Amygdala (tissue), 56 donors: ENCODE results near the gene GAS6.

ENCODE experiments used
- DNase-seq, 56 donors: peaks; one replicate each; lab custom pipeline; 2025; lab: John Stamatoyannopoulos, UW

Gene GAS6

DNA sequence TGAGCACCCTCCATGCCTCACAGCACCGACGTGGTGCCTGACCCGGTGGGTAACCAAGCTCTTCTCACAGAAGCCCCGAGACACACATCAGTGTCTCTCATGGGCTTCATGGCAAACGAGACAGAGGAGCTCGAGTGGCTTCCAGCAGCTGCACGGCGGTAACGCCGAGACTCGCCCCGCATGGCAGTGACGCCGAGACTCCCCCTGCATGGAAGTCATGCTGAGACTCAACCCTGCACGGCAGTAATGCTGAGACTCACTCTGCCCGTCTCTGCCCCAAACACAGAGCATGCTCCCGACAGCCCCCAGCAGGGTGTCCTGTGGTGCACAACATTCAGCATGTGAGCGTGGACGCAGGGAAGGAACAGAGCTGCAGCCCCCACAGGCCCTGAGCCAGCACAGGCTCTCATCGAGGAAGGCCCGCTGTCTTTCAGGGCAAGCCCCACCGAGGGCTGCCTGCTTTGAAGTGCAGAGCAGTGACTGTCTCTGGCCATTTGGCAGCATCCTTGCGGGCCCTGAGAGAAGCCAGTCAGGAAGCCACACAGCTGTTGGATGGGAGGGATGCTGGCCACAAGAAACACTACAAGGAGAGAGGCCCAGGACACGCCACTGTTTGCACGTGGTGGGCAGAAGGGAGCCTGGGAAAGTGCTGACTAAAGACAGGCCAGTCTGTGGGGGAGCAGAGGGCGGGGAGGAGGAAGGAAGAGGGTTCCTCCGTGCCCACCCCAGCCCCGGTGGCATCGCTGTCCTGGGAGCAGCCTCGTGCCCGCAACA, 9.5 kb downstream of the GAS6 start:
- DNase-seq = peak in 20 of 56 donors; percentile 18 to 62 (median 41)

DNA sequence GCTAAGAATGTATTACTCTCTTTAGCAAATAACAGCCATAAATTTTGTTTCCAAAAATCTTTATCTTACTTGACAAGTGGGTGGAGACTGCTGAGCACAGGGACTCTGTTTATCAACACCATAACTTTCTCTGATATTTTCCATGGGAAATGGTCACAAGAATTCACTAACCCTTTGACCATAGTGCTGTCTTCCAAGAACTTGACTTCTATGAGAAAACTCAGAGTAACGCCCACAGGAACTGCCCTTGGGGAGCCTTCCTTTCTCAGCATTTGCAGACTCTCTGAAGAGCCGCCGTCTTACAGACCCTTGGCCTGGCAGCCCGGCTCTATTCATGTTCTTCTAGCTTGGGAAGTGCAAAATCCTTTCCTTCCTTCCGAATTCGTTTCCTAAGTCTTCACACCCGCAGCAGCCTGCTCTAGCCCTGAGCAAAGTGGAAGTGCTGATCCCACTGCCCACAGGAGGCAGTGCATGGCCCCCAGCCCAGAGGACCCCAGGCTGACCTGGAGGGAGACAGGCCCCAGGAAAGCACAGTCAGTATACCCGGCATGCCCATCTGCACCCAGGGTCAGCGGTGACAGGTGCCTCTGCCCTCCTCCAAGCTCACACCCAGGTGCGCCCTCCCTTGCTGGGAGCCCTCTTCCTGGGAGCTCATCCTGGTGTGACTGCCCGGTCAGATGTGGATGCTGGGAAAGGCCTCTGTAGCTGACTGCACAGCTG, 10.2 kb downstream of the GAS6 start:
- DNase-seq = no peak

DNA sequence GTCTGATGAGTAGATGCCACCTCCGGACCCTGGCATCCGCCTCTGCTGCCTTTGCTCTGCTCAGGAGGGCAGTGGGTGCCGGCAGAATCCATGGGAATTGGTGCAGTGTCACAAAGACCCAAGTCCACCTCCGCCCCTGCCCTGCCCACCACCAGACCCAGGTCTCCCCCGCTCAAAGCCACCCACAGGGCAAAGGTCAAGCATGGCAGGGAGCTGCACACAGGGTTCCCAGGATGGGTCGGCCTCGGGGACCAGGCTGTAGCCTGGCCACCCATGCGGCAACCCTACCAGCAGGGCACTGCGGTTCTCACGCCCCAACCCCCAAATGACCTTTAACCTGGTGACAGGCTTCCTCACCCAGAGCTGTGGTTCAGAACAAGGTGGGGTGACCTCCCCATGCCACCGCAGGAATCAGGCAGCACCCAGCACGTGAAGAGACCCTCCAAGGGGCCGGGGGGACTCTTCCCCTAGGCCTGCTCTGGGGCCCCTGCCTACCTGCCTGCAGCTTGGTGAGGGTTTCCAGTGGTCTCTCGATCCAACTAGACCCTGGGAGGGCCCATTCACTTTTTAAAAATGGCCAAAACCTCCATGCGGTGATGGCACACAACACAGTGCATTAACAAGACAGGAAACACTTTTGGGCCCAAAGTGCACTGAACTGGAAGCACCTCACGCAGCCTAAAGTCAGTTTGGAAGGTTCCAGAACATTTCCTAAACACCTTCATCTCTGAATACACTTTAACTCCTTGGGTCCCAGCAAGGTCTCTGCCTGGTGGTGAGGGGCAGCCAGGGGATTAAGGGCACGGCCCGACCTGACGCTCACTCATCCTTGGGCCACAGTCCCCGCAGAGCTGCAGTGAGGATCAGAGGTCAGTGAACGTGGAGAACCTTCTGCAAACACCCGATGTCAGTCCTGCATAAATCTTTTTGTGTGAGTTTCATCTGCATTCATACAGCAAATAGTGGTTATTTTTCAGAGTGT, 11.0 kb downstream of the GAS6 start:
- no peak for DNase-seq

DNA sequence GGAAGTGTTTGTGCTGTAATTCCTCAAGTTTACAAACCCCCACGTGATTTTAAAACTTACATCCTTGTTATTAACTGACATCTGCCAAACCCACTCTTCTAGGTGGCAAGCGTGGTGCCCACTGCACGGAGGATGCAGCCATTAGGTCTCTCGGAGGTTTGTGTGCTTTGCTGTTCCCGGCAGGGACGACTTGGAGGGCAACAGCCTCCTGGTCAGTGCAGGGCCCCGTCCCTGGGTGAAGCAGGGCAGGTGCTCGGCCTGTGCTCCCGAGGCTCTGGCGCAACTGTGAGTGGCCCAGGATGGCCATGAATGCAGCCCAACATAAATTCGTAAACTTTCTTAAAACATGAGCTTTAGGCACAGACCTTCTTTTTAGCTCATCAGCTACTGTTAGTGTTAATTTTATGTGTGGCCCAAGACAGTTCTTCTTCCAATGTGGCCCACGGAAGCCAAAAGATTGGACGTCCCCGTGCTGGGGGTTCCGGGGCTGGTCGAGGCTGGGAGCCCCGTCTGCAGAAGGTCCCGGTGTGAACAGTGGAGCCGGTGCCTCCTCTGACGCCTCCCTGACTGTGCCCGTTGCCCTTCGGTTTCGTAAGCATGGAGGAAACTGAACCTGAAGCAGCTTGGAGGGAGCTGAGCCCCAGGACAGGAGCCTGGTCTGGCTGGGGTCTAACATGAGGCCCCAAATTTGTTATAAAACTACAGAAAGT, 11.9 kb downstream of the GAS6 start:
- no peak for DNase-seq

DNA sequence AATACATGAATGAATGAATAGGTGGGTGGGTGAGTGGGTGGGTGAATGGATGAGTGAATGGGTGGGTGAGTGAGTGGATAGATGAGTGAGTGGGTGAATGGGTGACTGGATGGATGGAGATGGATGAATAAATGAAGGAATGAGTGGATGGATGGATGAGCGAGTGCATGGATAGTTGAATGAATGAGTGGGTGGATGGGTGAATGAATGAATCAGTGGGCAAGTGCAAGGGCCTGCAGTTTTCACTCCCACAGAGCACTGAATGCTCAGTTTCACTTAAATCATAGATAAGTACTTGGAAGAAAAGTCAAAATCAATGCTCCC, 12.4 kb downstream of the GAS6 start:
- no peak for DNase-seq

DNA sequence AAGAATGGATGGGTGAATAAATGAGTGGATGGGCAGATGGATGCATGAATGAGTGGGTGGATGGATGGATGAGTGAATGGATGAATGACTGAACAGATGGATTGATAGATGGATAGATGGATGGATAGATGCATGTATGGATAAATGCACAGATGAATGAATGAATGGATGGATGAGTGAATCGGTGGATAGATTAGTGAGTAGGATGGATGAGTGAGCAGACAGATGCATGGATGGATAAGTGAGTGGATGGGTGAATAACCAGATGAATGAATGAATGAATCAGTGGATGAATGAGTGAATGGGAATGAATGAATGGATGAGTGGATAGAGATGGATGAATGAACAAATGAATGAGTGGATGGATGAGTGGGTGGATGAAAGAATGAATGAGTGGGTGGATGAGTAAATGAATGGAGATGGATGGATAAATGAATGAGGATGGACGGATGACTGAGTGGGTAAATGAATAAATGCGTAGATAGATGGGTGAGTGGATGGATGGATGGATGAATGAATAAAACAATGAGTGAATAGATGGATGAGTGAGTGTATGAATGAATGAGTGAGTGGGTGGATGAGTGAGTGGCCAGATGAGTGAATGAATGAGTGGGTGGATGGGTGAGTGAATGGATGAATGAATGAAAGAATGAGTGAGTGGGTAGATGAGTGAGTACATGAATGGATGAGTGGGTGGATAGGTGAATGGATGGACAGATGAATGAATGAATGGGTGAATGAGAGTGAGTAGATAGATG, 13.0 kb downstream of the GAS6 start:
- DNase-seq = no peak

DNA sequence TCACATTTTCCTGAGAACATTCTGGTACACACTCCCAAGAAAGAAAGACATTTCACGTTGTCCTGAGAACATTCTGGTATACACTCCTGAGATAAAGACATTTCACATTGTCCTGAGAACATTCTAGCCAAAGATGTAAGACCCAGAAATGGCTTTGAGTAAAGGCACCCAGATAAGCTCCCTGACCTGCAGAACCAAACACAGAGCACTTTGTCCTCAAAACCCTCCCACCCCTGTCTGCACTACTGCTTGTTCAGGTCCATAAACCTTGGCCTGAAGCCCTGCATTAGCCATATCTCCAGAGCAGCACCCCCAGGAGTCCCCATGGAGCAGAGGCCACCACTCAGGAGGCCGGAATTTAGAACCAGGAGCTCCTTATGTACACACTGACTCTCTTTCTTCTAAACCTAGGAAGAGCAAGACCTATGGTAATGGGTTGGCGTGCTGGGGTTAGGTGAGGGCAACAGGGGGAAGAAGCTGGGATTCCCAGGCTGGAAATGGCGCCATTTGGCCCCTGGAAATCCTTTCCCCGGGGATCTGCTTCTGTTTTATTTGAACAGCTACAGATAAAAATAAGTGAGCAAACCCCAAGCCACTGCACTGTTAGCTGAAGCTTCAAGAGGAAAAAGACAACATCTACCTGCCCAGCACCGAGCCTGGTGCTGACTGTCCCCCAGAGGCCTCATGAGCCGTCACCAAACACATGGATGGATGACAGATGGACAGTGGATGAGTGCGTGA, 13.7 kb downstream of the GAS6 start:
- no peak for DNase-seq

DNA sequence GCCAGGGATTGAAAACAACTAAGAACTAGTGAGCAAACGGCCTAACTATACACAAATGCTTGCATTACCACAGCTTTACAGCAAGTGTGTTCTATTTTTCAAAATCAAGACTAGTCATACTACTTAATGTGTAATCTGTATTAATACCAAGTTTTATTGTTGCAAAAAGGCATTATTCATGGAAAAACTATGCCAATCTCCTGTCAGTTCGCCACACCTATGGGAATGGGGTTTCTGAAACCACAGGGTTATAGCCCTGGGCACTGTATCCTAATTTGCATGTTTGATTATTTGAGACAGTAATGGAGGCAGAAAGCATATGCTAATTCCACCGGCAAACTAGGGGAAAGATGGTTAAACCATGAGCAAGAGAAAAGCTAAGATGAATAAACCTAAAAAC, 14.3 kb downstream of the GAS6 start:
- DNase-seq = no peak

DNA sequence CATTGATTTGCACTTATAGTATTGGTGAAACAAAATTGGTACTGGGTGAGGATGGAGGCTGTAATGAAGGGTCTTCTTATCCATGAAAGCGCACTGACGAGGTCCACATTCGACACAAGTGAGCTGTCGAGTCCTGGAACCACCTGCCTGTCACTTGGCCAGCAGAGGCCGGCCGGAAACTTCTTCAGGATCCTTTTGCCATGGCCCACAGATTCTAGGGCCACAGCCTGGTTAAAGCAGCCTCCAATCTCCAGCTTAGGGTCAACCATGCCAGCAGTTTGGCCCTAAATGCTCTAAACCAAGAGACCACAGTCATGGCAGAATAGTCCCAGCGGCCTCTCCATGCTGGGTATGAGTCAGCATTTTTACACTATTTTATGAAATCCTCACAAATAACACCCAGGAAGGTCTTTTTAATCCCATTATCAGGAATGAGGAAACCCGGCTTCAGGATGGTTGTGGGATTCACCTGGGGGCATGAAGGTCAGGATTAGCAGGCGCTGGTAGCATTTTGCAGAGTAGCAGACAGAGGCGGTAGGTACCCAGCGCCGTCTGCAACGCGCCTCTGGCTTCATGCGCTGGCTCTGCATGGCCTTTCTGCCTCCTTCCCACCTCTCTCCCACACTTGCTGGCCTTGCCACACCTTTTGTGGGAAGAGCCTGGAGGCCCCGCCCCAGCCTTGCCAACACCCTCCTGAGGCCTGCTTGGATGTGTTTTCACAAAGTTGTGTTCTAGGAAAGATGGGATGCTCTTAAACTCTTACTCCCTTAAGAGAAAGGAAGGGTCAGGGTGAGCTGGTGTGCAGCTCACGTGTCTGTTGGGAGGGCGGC, 15.2 kb downstream of the GAS6 start:
- DNase-seq = no peak

DNA sequence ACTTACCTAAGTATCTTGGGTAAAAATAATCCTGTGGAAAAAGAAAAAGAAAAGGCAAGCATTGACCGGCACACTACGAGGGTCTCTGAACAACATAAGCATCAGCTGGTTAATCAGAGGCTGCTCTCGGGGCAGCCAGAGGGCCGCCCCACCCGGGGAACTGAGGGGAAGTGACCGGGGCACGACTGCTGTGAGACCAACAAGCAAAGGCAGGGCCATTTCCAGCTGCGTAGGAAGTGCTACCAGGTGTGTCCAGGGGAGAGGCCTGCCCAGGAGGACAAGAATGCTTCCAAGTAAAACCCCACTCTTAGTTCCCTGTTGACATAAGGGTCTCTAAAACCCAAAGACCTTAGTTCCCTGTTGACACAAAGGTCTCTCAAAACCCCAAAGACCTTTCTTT, 15.9 kb downstream of the GAS6 start:
- no peak for DNase-seq

DNA sequence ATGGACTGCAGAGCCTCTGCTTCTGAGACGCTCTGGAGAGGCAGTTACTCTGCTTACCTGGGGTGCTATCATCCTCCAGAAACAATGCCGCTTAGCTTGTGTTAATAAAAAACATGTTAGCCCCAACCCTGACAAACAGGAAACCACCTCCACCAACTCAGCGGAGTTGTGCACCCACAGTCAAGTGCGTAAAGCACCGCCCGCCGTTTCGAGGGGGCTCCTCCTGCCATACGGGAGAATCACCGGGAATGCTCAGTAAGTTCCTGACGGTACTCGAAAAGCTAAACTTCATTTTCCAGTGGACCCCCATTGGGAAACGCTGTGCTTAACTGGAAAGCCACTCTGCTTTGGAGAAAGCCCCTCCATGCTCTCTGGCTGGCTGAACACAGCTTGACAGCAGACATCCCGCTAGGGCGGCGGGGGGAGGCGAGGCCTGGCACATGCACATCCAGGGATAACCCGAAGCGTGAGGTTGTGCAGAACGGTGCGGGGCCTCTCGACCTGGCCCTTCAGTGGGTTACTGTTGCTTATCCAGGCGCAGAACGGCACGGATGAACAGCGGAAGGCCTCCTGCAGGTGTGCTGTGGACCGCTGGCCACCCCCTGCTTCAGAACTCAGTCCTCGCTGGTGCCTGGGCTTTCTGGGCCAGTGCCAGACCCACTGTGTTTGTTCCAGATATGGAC, 17.1 kb downstream of the GAS6 start:
- DNase-seq = no peak

DNA sequence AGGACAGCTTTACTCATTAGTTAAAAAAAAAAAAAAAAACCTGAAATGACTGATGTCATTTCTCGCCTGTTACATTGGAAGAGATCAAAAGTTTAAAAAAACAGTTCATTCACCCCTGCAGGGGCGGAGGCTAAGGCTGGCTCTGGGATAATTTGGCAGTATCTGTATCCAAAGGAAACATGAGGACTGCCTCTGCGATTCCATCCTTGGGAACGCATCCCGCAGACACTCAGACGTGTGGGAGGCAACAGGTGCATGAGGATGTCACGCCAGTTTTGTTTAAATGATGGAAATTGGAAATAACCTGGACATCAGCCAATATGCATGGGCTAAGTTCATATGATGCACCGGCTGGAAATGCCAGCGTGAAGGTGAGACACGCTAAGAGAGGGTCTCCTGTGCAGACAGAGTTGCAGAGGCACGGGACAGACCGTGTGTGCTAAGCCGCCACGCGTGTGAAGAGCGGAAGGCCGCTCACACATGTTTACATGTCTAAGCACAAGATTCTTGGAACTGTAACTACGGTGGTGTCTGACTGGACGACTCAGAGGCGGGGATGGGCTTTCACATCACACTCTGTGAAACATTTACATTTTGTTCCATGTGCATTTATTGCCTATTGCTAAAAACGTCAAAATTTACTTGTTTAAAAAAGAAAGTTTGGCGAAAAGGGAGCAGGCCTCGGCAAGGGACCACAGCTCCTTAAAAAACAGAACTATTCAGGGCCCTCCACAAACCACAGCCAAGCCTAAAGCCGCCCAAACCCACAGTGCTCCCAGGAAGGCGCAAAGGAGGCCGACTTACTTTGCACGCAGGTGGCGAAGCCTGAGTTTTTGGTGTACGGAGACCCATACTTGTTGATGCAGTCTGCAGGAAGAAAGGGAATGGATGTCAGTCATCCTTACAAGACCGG, 17.9 kb downstream of the GAS6 start:
- DNase-seq = no peak

DNA sequence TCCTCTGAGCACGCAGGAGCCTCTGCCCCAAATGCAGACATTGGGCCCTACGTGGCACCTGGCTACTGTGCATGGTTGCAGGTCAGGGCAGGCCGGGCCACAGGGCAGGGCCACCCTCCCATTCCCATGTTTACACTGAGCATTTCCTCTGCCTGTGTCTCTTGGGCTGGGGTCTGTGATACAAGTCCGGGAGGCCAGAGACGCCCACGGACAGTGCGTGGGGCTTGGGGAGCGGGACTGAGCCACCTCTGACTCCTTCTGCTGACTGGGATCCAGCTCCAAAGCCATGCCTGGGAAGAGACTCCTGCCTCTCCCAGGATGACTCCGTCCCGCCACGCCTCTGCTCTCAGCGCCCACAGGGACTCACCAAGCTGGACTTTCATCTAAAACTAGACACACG, 18.8 kb downstream of the GAS6 start:
- no peak for DNase-seq

DNA sequence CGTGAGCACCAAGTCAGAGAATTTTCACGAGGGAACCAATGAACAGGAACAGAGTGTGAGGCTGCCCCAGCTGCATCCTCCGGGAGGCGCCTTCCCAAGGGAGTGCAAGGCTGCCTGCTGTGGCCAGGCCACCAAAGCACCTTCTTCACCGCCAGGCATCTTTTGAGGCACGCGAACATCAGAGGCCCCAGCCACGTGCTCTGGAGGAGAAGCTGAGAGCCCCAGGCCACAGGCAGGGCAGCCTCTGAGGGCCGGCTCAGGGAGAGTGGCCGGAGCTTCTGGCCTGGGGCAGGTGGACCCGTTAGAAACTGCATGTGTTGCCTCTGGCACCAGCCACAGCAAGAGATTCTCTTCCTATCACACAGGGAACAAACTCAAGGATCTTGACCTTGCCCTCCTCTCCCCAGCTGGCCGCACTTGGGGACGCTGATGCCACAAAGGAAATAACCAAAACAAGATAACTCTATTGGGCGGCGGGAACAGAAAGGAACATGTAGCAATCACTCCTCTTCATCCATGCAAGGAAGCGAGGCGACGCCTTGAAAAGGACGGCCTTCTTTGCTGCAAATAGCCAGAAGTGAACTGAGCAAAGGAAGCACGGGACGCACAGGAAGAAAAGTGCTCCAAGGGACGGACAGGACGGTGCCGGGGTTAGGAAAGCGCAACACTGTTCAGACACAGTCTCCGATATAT, 19.9 kb downstream of the GAS6 start:
- DNase-seq = no peak

DNA sequence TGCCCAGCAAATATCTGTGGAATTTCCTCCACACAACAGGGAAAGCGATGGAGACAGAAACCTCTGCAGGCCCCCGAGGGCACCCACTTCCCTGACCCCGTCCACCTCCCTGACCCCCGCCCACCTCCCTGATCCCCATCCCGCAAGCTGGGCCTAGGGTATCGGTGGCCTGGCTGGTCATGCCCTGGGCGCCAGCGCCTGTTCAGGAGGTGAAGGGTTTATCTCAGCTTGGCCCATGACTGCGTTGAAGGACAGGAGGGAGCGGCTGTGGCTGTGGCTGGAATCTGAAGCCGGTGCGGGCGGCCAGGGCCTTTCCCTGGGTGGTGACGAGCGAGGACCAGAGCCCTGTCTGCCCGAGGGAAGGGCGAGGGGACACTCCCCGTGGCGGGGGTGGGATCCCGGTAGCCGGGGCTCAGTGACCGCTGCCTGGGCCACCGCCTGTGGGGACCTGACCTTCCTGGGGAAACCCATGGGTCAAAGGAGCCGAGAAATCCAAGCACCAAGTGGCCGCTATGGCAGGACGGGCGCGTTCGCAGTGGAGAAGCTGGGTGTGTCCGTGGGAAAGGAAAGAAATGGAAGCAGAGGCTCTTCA, 20.7 kb downstream of the GAS6 start:
- no peak for DNase-seq
